Mesenchymal stem cell (in vitro differentiated cells and primary cell): ENCODE data around the gene WWTR1.

Experiments
- DNase-seq: peaks from one replicate; pipeline ENCODE4 v3.0.0-alpha.2; 2013
- H2AFZ ChIP-seq: one replicate; pipeline ENCODE4 v1.6.1; 2013; ENCODE audit warnings: low read depth, mild to moderate bottlenecking, control low read depth, inconsistent platforms, low read length, moderate library complexity
- H2AK5ac ChIP-seq: 2 replicates; pipeline ENCODE4 v1.6.1; 2013; ENCODE audit warnings: low read length, moderate library complexity, mild to moderate bottlenecking, inconsistent platforms; ENCODE audit not compliant: severe bottlenecking
- H2BK120ac ChIP-seq: one replicate; pipeline ENCODE4 v1.6.1; 2013; ENCODE audit warnings: low read depth, mild to moderate bottlenecking, inconsistent platforms, low read length, moderate library complexity
- H2BK12ac ChIP-seq, 2 experiments: one replicate each; pipeline ENCODE4 v1.6.1; 2013; ENCODE audit warnings: inconsistent platforms in 2 of 2, low read length in 2 of 2, mild to moderate bottlenecking in 2 of 2, moderate library complexity in 2 of 2, control low read depth in 1 of 2
- H2BK15ac ChIP-seq: one replicate; pipeline ENCODE4 v1.6.1; 2013; ENCODE audit warnings: mild to moderate bottlenecking, low read depth, inconsistent platforms; ENCODE audit not compliant: poor library complexity, severe bottlenecking
- H2BK5ac ChIP-seq: 2 replicates; pipeline ENCODE4 v1.6.1; 2013; ENCODE audit warnings: low read depth, mild to moderate bottlenecking, low read length, control low read depth, inconsistent platforms; ENCODE audit not compliant: poor library complexity, severe bottlenecking
- H3K14ac ChIP-seq, 2 experiments: one replicate each; pipeline ENCODE4 v1.6.1; 2013; ENCODE audit warnings: inconsistent platforms in 2 of 2, low read length in 2 of 2, control low read depth in 1 of 2, mild to moderate bottlenecking in 1 of 2, moderate library complexity in 1 of 2
- H3K18ac ChIP-seq, 2 experiments: one replicate each; pipeline ENCODE4 v1.6.1; 2013; ENCODE audit warnings: inconsistent platforms in 2 of 2, low read length in 2 of 2, control low read depth in 1 of 2, low read depth in 1 of 2, mild to moderate bottlenecking in 1 of 2
- H3K23ac ChIP-seq, 2 experiments: one replicate each; pipeline ENCODE4 v1.6.1; 2013; ENCODE audit warnings: inconsistent platforms in 2 of 2, low read length in 2 of 2, mild to moderate bottlenecking in 2 of 2, moderate library complexity in 2 of 2, control low read depth in 1 of 2
- H3K27ac ChIP-seq: 2 replicates; pipeline ENCODE4 v1.5.1; 2013; ENCODE audit warnings: mild to moderate bottlenecking, moderate library complexity, low read length, control low read depth, inconsistent platforms; ENCODE audit not compliant: poor library complexity, severe bottlenecking
- H3K27me3 ChIP-seq, 2 experiments: 2 replicates each; pipeline versions ENCODE4 v1.6.1 to v1.7.0; 2013; ENCODE audit warnings: low read length in 2 of 2, mild to moderate bottlenecking in 2 of 2, moderate library complexity in 2 of 2, control low read depth in 1 of 2, inconsistent platforms in 1 of 2; ENCODE audit not compliant: control insufficient read depth in 1 of 2, insufficient read depth in 1 of 2
- H3K36me3 ChIP-seq, 2 experiments: 2 replicates each; pipeline versions ENCODE4 v1.6.1 to v1.7.0; 2013; ENCODE audit warnings: low read length in 2 of 2, control low read depth in 1 of 2, inconsistent platforms in 1 of 2, low read depth in 1 of 2, mild to moderate bottlenecking in 1 of 2; ENCODE audit not compliant: insufficient read depth in 2 of 2, control insufficient read depth in 1 of 2
- H3K4ac ChIP-seq, 2 experiments: one replicate each; pipeline ENCODE4 v1.6.1; 2013; ENCODE audit warnings: inconsistent platforms in 2 of 2, low read length in 2 of 2, mild to moderate bottlenecking in 2 of 2, moderate library complexity in 2 of 2, control low read depth in 1 of 2, low read depth in 1 of 2
- H3K4me1 ChIP-seq: 2 replicates; pipeline ENCODE4 v1.6.1; 2013; ENCODE audit warnings: low read depth, low read length, control low read depth; ENCODE audit not compliant: control insufficient read depth, insufficient read depth
- H3K4me2 ChIP-seq: 2 replicates; pipeline ENCODE4 v1.6.1; 2013; ENCODE audit warnings: low read length, mild to moderate bottlenecking, inconsistent platforms; ENCODE audit not compliant: poor library complexity, severe bottlenecking
- H3K4me3 ChIP-seq, 2 experiments: 2 replicates each; pipeline versions ENCODE4 v1.5.1 to v1.7.0; 2013; ENCODE audit warnings: low read length in 2 of 2, mild to moderate bottlenecking in 2 of 2, control low read depth in 1 of 2, low read depth in 1 of 2; ENCODE audit not compliant: insufficient read depth in 1 of 2
- H3K79me1 ChIP-seq: replicated peaks from 2 replicates; pipeline ENCODE4 v1.6.1; 2013; ENCODE audit warnings: mild to moderate bottlenecking, control low read depth, low read length, inconsistent platforms; ENCODE audit not compliant: poor library complexity, severe bottlenecking
- H3K9ac ChIP-seq: 2 replicates; pipeline ENCODE4 v1.7.0; 2013; ENCODE audit warnings: mild to moderate bottlenecking, low read length, moderate library complexity
- H3K9me3 ChIP-seq: 2 replicates; pipeline ENCODE4 v1.7.0; 2013; ENCODE audit warnings: mild to moderate bottlenecking, low read length; ENCODE audit not compliant: control insufficient read depth
- H4K8ac ChIP-seq: one replicate; pipeline ENCODE4 v1.6.1; 2013; ENCODE audit warnings: inconsistent platforms, mild to moderate bottlenecking, low read length, moderate library complexity
- H4K91ac ChIP-seq: one replicate; pipeline ENCODE4 v1.6.1; 2013; ENCODE audit warnings: mild to moderate bottlenecking, low read length, inconsistent platforms
- WGBS: methylation state at CpG from one replicate; pipeline ENCODE4 v1.1.7; 2013; ENCODE audit warnings: mixed read lengths; 5-methylcytosine and 5-hydroxymethylcytosine counted together

The WWTR1 gene

GRCh38 chr3:149702691-149703441 lies 45.0 kb upstream of the WWTR1 start:
- peak overlapping the region in 1 of 2 experiments; percentile 82 for H3K18ac ChIP-seq
- H3K27ac ChIP-seq: no peak overlapping the region
- no peak overlapping the region for H3K23ac ChIP-seq
- no peak overlapping the region for H3K14ac ChIP-seq
- H2BK120ac ChIP-seq: peak overlapping the region; percentile 42
- no peak overlapping the region for H3K4me2 ChIP-seq
- peak; percentile 87 for DNase-seq
- no peaks in the 10 kb centered on the region for H3K36me3 ChIP-seq
- peak overlapping the region in 1 of 2 experiments; percentile 64 for H3K4ac ChIP-seq
- H4K91ac ChIP-seq: no peak overlapping the region
- WGBS: 16% methylated on average over 3 of the region's 4 CpGs
- H4K8ac ChIP-seq: peak overlapping the region; percentile 66
- no peaks in the 10 kb centered on the region for H3K79me1 ChIP-seq
- H2BK15ac ChIP-seq: no peak overlapping the region
- peak overlapping the region in 1 of 2 experiments; percentile 48 for H3K4me3 ChIP-seq
- H3K9ac ChIP-seq: peak overlapping the region; percentile 87
- H2BK12ac ChIP-seq: no peak overlapping the region
- no peak overlapping the region for H2BK5ac ChIP-seq
- no peaks in the 10 kb centered on the region for H3K27me3 ChIP-seq
- no peak overlapping the region for H2AFZ ChIP-seq
- peaks cover 9% of the 10 kb centered on the region for H3K9me3 ChIP-seq
- no peak overlapping the region for H2AK5ac ChIP-seq
- H3K4me1 ChIP-seq: peaks cover 1% of the 10 kb centered on the region

DNA sequence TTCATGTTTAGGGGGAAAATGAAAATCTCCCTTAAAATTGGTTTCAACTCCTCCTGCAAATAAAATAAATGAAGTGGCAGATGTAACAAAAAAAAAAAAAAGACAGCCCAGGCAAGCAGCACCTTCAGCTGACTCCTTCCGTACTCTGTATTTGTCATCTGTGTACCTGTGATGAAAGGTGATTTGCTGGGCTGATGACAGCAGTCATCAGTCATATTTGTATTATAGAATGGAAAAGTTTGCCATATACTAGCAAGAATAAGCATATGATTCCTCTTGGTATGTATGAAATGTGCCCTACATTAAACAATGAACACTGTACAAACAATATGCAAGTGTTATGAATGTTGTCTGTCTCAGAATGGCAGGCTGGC lies 44.1 kb upstream of the WWTR1 start:
- peaks cover 11% of the 10 kb centered on the region for H3K9me3 ChIP-seq
- no peak overlapping the region for H3K27ac ChIP-seq
- WGBS: 100% methylated on average over 1 of the region's 1 CpG
- no peaks in the 10 kb centered on the region for H3K36me3 ChIP-seq
- no peaks in the 10 kb centered on the region for H3K27me3 ChIP-seq
- no peak overlapping the region for H2BK120ac ChIP-seq
- H4K8ac ChIP-seq: no peak overlapping the region
- no peak overlapping the region for H3K4ac ChIP-seq
- no peak overlapping the region for H3K23ac ChIP-seq
- H2BK15ac ChIP-seq: no peak overlapping the region
- peak overlapping the region in 1 of 2 experiments; percentile 21 for H3K4me3 ChIP-seq
- H2AK5ac ChIP-seq: no peak overlapping the region
- no peak overlapping the region for H3K18ac ChIP-seq
- no peak overlapping the region for H4K91ac ChIP-seq
- H3K79me1 ChIP-seq: no peaks in the 10 kb centered on the region
- H2BK12ac ChIP-seq: no peak overlapping the region
- DNase-seq: no peak
- H2AFZ ChIP-seq: no peak overlapping the region
- peaks cover 1% of the 10 kb centered on the region for H3K4me1 ChIP-seq
- peak overlapping the region; percentile 87 for H3K9ac ChIP-seq
- no peak overlapping the region for H2BK5ac ChIP-seq
- no peak overlapping the region for H3K4me2 ChIP-seq
- H3K14ac ChIP-seq: no peak overlapping the region

DNA sequence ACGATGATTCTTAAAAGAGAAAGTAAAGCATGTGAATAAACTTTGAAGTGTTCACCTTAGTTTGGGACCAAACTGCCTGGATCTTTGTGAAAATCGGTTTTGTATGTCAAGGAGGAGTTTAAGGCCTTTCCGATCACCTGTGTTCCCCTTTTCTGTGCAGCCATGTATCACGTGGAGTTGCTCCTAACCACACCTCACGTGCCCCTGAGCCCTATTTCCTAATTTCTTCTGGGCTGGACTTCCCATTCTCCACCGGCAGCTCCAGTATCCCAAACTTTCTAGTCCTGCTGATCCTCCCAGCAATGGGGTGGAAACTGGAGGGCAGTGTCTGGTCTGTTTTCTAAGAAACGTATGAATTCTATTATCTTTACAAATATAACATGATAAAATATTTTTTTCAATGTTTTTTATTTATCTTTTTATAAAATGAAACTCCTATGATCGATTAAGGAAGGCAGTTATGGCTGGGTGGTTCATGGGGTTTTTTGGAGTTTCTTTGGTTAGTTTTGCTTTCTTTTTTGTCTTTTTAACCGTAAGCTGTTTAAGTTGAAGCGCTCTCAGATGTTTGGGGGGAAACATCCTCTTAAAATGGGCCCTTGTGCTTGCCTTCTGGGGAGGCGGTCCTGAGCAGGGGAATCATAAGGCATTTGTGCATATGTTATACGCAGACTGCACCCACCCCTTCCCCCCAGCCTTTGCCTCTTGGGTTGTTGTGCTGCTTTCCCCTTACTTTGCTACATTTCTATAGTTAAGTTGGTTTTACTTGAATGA lies 43.6 kb upstream of the WWTR1 start:
- Histone ChIP-seq H2BK15ac (peak overlapping the region; percentile 57), H3K23ac (peak overlapping the region in 1 of 2 experiments; percentile 37), H3K79me1 (no peaks in the 10 kb centered on the region), H2AFZ (no peak overlapping the region), H3K18ac (no peak overlapping the region), H3K4ac (no peak overlapping the region), H2AK5ac (no peak overlapping the region), H3K14ac (no peak overlapping the region), H3K27ac (no peak overlapping the region), H4K91ac (no peak overlapping the region), H3K9ac (peak overlapping the region; percentile 87), H2BK5ac (no peak overlapping the region), H3K4me3 (no peak overlapping the region), H3K9me3 (peaks cover 11% of the 10 kb centered on the region), H4K8ac (no peak overlapping the region), H3K27me3 (no peaks in the 10 kb centered on the region), H2BK12ac (no peak overlapping the region), H3K4me2 (no peak overlapping the region), H3K36me3 (no peaks in the 10 kb centered on the region), H2BK120ac (no peak overlapping the region), H3K4me1 (peaks cover 1% of the 10 kb centered on the region)
- WGBS: 92% methylated on average over 9 of the region's 12 CpGs
- no peak for DNase-seq

- Histone ChIP-seq H3K4me3 (no peak overlapping the region), H3K23ac (no peak overlapping the region), H3K4me2 (no peak overlapping the region), H2BK12ac (no peak overlapping the region), H4K8ac (no peak overlapping the region), H2BK120ac (no peak overlapping the region), H4K91ac (no peak overlapping the region), H3K9me3 (peaks cover 1% of the 10 kb centered on the region), H3K79me1 (no peaks in the 10 kb centered on the region), H3K18ac (no peak overlapping the region), H3K9ac (no peak overlapping the region), H2AK5ac (no peak overlapping the region), H3K27ac (no peak overlapping the region), H3K27me3 (no peaks in the 10 kb centered on the region), H3K36me3 (no peaks in the 10 kb centered on the region), H2AFZ (no peak overlapping the region), H2BK15ac (no peak overlapping the region), H3K14ac (no peak overlapping the region), H3K4ac (no peak overlapping the region), H2BK5ac (no peak overlapping the region), H3K4me1 (no peaks in the 10 kb centered on the region)
- DNase-seq: no peak
- WGBS: 81% methylated on average over 3 of the region's 3 CpGs
Measured at GRCh38 chr3:149688122-149688757, 30.4 kb upstream of the WWTR1 start.
